SJCRH30 (cell line): ENCODE measurements around the gene ADGRF3. TPM values are rescaled to one million over a fixed set of nuclear protein-coding genes. Genes with fewer than 3 reads are reported as not detected.

Experiments
- total RNA-seq: library from RNA; depleted of rRNA; stranded (reverse); fragments of >200 nt; shearing (Covaris generic); gene quantifications from 2 replicates; pipeline ENCODE4 v1.2.3, GENCODE V29; 2014; rRNA removed

The ADGRF3 gene
- total RNA-seq, 1 experiment from 2014 or later, result 0.14 TPM

Other genes starting within 250 kb of the ADGRF3 start
- 4.9 and 5.0 TPM in 2 replicates for gene GAREM2, start 173.7 kb downstream of the ADGRF3 start, total RNA-seq
- gene HADHA, start 102.2 kb downstream of the ADGRF3 start, total RNA-seq, result 168 and 172 TPM in 2 replicates
- gene HADHB, start 101.8 kb downstream of the ADGRF3 start, total RNA-seq, result 150 and 154 TPM in 2 replicates
- 57.3 and 63.0 TPM in 2 replicates for gene SELENOI, start 646 bp downstream of the ADGRF3 start, total RNA-seq
- 0.24 and 0.30 TPM in 2 replicates for gene DRC1, start 55.1 kb upstream of the ADGRF3 start, total RNA-seq
- 0.08 TPM in 1 of 2 replicates, not detected in the other for gene OTOF, start 131.3 kb upstream of the ADGRF3 start, total RNA-seq